Measurements from ENCODE around the gene ELP6.
"Not testable (repeated sequence)": the region's sequence is repeated elsewhere in the genome, so short reads cannot be mapped to it uniquely, and the experiment has no call there.

DNA sequence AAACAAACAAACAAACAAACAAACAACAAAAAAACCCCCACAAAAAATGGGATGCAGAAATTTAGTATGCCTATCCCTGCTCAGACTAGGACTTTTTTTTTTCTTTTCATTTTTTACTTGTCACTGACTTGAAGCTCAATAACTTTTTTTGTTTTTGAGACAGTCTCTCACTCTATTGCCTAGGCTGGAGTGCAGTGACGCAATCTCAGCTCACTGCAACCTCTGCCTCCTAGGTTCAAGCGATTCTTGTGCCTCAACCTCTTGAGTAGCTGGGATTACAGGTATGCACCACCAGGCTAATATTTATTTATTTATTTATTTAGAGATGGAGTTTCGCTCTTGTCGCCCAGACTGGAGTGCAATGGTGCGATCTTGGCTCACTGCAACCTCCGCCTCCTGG lies 8.2 kb downstream of the ELP6 start:
- not testable (repeated sequence) for TF ChIP-seq TCF7L2, POLR2AphosphoS5 (IDR thresholded peaks at IDR 0.05; ENCODE audit: low read depth, low read length)
- TF ChIP-seq, protein P1, sequence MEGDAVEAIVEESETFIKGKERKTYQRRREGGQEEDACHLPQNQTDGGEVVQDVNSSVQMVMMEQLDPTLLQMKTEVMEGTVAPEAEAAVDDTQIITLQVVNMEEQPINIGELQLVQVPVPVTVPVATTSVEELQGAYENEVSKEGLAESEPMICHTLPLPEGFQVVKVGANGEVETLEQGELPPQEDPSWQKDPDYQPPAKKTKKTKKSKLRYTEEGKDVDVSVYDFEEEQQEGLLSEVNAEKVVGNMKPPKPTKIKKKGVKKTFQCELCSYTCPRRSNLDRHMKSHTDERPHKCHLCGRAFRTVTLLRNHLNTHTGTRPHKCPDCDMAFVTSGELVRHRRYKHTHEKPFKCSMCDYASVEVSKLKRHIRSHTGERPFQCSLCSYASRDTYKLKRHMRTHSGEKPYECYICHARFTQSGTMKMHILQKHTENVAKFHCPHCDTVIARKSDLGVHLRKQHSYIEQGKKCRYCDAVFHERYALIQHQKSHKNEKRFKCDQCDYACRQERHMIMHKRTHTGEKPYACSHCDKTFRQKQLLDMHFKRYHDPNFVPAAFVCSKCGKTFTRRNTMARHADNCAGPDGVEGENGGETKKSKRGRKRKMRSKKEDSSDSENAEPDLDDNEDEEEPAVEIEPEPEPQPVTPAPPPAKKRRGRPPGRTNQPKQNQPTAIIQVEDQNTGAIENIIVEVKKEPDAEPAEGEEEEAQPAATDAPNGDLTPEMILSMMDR (IDR thresholded peaks at IDR 0.05) = not testable (repeated sequence)
